UCSD-AML1 (cell line): Measurements from ENCODE around the gene PARP9.

Source experiments
- DNase-seq: peaks from one replicate; lab custom pipeline; 2025; ENCODE audit not compliant: unreplicated experiment; lab: John Stamatoyannopoulos, UW

Gene PARP9

DNA sequence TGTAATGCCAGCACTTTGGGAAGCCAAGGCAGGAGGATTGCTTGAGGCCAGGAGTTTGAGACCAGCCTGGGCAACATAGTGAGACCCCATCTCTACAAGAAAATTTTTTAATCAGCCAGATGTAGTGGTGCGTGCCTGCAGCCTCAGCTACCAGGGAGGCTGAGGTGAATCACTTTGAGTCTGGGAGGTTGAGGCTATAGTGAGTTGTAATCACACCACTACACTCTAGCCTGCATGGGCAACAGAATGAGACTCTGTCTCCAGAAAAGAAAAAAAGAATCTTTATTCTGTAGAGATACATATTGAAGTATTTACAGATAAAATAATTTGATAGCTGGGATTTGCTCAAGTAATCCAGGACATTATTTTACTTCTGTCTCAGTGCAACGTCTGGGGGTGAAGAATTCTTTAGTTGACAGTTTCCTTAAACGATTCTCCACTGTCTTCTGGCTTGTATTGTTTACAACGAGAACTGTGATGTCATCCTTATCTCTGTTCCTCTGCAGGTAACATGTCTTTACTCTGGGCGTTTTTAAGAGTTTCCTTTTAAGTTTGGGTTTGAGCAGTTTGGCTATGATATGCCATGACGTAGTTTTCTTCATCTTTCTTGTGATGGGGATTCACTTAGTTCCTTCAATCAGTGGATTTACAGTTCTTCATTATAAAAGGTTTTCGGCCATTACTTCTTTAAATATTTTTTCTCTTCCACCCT, 75.7 kb downstream of the PARP9 start:
- no peak for DNase-seq

DNA sequence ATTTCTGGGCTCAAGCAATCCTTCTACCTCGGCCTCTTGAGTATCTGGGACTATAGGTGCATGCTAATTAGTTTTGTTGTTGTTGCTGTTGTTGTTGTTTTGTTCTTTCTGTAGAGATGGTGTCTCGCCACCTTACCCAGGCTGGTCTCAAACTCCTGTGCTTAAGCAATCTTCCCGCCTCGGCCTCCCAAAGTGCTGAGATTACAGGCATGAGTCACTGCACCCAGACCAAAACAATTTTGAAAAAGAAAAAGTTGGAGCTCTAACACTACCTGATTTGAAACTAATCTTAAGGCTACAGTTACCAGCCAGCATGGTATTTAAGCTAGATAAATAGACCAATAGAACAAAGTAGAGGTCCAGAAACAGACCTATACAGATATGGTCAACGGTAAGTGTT, 79.1 kb downstream of the PARP9 start:
- no peak for DNase-seq

GRCh38 chr3:122481390-122481789, 82.7 kb downstream of the PARP9 start:
- no peak for DNase-seq
